ENCODE measurements around the gene PEX11G.
"Not testable (repeated sequence)": the region's sequence is repeated elsewhere in the genome, so short reads cannot be mapped to it uniquely, and the experiment has no call there.

Gene PEX11G

DNA sequence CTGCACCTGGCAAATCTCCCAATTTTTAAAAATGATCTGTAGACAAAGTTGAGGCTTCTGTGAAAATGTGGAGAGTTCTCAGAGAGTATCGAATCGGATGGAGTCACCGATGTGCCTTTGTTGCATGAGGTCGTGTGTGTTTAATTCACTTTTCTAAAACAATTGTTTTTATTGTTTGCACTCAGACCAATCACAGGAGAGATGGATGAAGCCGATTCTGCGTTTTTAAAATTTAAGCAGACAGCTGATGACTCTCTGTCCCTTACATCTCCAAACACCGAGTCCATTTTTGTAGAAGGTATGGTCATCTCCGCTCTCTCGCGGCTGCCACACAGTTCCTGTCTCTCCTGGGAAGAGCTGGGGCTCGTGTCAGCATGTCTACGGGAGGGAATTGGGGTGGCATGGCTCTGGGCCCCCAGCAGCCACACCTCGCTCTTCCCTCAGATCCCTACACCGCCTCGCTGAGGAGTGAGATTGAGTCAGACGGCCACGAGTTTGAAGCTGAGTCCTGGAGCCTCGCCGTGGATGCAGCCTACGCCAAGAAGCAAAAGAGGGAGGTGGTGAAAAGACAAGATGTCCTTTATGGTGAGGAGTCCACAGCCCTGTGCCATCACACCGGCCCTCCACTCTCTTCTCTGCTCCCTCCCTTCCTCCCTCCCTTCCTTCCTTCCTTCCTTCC lies 47.2 kb downstream of the PEX11G start:
- H3K27ac ChIP-seq = no peak overlapping the region
- DNase-seq (ENCODE audit: low spot score) = no peak
- H3K4me3 ChIP-seq = no peak overlapping the region
- TF ChIP-seq, protein P1, sequence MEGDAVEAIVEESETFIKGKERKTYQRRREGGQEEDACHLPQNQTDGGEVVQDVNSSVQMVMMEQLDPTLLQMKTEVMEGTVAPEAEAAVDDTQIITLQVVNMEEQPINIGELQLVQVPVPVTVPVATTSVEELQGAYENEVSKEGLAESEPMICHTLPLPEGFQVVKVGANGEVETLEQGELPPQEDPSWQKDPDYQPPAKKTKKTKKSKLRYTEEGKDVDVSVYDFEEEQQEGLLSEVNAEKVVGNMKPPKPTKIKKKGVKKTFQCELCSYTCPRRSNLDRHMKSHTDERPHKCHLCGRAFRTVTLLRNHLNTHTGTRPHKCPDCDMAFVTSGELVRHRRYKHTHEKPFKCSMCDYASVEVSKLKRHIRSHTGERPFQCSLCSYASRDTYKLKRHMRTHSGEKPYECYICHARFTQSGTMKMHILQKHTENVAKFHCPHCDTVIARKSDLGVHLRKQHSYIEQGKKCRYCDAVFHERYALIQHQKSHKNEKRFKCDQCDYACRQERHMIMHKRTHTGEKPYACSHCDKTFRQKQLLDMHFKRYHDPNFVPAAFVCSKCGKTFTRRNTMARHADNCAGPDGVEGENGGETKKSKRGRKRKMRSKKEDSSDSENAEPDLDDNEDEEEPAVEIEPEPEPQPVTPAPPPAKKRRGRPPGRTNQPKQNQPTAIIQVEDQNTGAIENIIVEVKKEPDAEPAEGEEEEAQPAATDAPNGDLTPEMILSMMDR (IDR thresholded peaks at IDR 0.05) = no peak

DNA sequence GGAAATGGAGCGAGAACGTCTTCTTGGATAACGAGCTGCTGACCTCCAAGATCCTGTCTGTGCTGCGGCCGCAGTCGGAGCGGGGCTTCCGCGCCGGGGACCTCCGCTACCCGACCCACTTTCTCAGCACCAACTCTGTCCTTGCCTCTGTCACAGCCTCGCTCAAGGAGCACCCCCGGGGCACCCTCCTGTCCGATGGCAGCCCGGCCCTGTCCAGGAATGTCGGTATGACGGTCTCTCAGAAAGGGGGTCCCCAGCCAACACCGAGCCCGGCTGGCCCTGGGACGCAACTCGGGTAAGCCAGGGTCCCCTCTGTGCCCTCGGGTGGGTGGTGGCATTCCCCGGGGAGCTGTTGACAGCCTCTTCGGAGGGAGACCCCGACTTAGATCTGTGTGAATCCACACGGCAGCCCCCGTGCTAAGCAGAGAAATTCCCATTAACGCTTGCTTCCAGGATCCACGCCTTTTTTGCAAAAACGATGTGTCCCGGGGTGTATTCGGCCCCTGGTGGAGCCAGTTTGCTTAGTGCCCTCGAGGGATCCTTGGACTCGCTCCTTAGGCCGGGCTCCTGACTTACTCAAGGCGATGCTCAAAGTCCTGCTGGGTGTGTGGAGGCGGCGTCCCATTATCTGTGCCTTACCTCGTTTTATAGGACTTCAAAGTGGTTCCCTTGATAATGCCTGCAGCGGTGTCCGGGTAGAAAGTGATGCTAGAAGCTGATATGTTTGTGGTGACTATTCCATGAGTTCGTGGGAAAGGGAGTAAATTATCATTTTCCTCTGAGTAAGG lies 48.5 kb downstream of the PEX11G start:
- H3K4me3 ChIP-seq = no peak overlapping the region
- no peak overlapping the region for H3K27ac ChIP-seq
- TF ChIP-seq, protein P1 (IDR thresholded peaks at IDR 0.05) = no peak
- no peak for DNase-seq (ENCODE audit: low spot score)

DNA sequence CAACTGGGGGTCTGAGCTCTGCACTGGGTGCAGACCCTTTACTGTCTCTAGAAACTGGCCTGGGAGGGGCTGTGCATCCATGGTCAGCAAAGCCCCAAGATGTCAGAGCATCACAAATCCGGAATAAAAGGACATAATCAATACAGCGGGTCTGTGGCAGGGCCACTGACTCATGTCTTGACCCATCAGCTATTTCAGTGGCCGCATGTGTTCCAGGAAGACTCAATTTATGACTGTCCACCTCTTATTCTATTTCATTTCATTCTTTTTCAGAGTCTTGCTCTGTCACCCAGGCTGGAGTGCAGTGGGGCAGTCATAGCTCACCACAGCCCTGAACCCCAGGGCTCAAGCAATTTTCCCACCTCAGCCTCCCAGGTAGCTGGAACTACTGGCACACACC lies 53.2 kb downstream of the PEX11G start:
- TF ChIP-seq, protein P1 (IDR thresholded peaks at IDR 0.05) = no peak
- no peak overlapping the region for H3K27ac ChIP-seq
- H3K4me3 ChIP-seq = no peak overlapping the region
- DNase-seq (ENCODE audit: low spot score) = no peak

DNA sequence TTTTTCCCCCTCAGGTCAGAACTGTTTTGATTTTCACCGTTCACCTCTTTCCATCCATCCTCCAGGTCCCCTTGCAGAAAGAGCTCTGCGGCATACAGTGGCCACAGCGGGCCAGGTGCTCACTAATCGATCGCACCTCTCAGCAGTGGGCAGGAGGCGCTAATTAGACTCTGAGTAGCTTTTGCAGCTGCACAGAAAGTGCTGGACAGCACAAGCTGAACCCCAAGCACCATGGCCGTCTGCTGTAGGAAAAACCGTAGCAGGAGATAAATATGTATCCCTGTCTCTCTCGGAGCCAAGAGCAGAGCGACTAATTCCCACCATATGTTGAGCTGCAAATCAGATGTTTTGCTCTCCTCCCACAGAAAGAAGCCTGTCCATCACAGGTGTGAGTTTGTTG lies 54.4 kb downstream of the PEX11G start:
- TF ChIP-seq, protein P1 (IDR thresholded peaks at IDR 0.05) = no peak
- no peak for DNase-seq (ENCODE audit: low spot score)
- H3K27ac ChIP-seq = no peak overlapping the region

DNA sequence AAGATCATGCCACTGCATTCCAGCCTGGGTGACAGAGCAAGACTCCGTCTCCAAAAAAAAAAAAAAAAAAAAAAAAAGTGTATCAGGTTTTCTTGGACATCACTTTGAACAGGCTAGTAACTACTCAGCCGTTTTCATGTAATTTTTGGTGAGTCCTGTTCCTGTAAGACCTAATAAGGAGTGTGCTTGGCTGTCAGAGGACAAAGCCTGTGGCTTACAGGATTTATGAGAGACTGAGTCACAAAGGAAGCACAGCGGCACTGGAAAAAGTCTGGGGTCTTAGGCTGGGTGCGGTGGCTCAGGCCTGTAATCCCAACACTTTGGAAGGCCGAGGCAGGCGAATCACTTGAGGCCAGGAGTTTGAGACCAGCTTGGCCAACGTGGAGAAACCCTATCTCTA lies 55.4 kb downstream of the PEX11G start:
- not testable (repeated sequence) for H3K4me3 ChIP-seq; H3K27ac ChIP-seq; DNase-seq (ENCODE audit: low spot score)

More for the DNA sequence above, 54.4 kb downstream of the PEX11G start:
- H3K4me3 ChIP-seq = no peak overlapping the region

DNA sequence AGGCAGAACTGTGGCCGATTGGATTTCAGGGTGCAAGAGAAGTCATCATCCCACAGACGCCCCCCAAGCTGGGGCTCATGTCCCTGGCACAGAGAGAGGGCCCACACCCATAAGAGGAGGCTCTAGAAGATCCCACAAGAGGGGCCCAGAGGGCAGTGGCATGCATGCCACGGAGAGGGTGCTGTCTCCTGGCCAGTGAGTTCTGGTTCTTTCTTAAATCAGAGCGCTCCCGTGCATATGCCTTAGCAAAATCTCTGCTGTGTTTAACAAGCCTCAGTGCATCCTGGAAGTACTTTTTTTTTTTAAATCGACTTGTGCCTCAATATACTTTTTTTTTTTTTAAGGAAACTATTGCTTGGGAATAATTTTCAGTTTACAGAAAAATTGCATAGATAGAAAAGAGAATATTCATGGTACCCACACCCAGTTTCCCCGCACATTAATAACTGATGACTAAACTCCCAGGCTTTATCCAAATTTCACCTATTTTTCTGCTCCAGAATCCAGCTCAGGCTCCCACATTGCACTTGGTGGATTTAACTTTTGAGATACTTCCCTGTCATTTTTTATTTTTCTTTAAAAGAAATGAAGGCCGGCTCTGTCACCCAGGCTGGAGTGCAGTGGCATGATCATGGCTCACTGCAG lies 59.1 kb downstream of the PEX11G start:
- H3K27ac ChIP-seq = no peak overlapping the region
- TF ChIP-seq, protein P1 (IDR thresholded peaks at IDR 0.05) = no peak
- H3K4me3 ChIP-seq = no peak overlapping the region
- DNase-seq (ENCODE audit: low spot score) = no peak

DNA sequence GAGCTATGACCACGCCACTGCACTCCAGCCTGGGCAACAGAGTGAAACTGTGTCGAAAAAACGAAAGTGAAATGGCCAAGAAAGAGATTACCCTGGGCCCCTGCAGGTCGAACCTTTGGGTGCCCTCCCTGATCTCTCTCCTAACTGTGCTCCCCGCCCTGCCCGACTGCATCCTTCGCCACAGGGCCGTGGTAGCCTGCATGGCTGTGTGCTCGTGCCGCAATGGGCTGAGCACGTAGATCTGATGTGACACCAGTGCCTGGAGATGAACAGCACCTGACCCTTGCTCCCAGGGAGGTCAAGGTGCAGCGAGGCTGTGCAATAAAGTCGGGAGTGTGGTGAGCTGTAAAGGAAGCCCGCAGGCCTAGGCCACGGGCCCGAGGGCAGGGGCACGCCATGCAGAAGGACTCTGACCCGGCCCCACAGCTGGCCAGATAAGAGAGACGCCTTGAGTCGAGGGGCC lies 60.2 kb downstream of the PEX11G start:
- TF ChIP-seq, protein P1 (IDR thresholded peaks at IDR 0.05) = no peak
- no peak overlapping the region for H3K27ac ChIP-seq
- DNase-seq (ENCODE audit: low spot score) = no peak
- no peak overlapping the region for H3K4me3 ChIP-seq
